Measurements from ENCODE around the gene RRAGC.

DNA sequence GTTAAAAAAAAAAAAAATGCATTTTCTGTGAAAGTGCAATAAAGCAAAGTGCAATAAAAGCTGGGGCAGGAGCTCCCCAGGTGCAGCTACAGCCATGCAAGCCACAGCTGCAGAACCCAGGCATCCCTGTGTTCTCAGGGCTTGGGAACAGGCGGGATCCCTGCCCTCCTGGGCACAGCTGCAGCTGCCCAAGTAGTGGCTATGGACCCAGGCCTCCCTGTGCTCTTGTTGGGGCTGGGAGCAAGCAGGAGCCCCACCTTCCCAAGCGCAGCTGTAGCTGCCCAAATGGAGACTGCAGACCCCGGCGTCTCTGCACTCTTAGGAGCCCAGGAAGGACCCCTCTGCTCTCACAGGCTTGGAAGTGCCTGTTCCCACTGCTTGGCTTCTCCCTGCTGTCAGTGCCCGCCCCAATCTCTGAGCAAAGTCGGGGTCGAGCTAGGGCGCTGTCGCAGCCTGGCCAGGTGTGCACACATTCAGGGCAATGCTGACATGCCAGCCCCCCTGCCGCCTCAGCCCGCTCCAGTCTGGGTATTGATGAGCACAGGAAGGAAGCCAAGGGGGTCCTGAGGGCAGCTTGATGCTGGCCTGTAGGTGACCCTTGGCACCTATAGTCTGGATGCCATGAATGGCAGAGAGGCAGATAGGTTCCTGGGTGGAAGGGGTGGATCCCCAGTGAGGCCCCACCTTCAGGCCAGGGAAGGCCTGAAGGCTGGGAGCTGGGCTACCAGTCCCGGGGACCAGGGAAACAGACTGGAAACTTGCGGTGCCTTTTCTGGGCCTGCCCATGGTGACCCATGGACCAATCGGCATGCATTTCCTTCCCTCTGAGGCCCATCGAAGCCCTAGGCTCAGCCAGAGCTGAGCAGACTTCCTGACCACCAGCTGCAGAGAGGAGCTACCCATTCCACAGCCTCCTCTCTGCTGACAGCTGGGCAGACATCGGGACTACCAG lies 58.6 kb downstream of the RRAGC start:
- TF ChIP-seq, protein P1, sequence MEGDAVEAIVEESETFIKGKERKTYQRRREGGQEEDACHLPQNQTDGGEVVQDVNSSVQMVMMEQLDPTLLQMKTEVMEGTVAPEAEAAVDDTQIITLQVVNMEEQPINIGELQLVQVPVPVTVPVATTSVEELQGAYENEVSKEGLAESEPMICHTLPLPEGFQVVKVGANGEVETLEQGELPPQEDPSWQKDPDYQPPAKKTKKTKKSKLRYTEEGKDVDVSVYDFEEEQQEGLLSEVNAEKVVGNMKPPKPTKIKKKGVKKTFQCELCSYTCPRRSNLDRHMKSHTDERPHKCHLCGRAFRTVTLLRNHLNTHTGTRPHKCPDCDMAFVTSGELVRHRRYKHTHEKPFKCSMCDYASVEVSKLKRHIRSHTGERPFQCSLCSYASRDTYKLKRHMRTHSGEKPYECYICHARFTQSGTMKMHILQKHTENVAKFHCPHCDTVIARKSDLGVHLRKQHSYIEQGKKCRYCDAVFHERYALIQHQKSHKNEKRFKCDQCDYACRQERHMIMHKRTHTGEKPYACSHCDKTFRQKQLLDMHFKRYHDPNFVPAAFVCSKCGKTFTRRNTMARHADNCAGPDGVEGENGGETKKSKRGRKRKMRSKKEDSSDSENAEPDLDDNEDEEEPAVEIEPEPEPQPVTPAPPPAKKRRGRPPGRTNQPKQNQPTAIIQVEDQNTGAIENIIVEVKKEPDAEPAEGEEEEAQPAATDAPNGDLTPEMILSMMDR (IDR thresholded peaks at IDR 0.05), result no peak
- TF ChIP-seq EZH2phosphoT487 (IDR thresholded peaks at IDR 0.05), result no peak
- TF ChIP-seq EZH2 (IDR thresholded peaks at IDR 0.05), result no peak
